ENCODE data around the gene TBC1D2B. TPM values are rescaled to one million over a fixed set of nuclear protein-coding genes. Genes with fewer than 3 reads are reported as not detected.
"Not testable (repeated sequence)": the region's sequence is repeated elsewhere in the genome, so short reads cannot be mapped to it uniquely, and the experiment has no call there.

The TBC1D2B gene
- total and polyA plus RNA-seq, 4 donors = 8.4 to 119 (median 22.0) TPM

DNA sequence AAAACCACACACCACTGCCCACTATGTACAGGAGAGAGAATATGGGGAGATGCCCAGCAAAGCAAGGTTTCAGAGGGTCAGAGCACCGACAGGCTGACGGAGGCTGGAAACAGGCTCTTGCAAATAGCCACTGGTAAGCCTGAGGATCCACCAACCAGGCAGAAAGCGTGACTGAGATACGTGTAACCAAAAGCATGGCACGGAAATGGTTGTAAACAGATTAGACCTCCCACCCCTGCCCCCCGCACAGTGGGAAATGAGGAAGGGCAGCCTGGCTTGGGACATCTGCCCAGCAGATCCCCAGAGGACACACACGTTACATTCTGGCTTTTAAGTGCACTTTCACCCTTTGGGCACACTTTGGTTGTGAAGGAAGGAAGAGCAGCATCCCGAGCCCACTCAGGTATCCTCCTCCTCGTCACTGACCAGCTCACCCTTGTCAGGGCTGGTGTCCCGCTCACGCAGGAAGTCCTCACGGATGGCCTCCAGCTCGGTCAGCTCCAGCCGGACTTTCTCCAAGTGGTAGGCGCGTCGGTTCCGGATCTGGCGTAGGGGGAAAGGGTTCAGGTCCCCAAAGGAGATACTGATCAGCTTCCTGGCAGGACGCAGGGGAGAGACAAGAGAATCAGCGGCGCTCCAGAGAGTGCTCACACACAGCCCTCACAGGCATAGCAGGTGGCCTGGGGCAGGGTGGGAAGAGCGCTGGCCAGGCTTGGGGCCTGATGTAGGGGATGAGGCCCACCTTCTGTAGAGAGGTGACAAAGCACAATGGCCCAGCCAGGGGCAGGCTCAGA, 79.6 kb downstream of the TBC1D2B start:
- not testable (repeated sequence) for H3K9me3 ChIP-seq (ENCODE audit: control insufficient read depth in 4 of 4, low read length in 3 of 4); H3K4me3 ChIP-seq (ENCODE audit: low read depth in 1 of 3, low read length in 3 of 3); H3K27ac ChIP-seq (ENCODE audit: low read depth in 1 of 2, low read length in 2 of 2); DNase-seq (ENCODE audit: low spot score); H3K27me3 ChIP-seq (ENCODE audit: control insufficient read depth in 4 of 4, insufficient read depth in 4 of 4, low read length in 3 of 4); H3K9ac ChIP-seq (ENCODE audit: low read depth in 1 of 2, low read length in 2 of 2)
- peaks cover 14 to 33% (median 31%) of the 10 kb centered on the region in 4 donors for H3K36me3 ChIP-seq (ENCODE audit: control insufficient read depth in 4 of 4, insufficient read depth in 3 of 4, low read depth in 1 of 4, low read length in 3 of 4)
- 95% methylated on average over 23 of the region's 23 CpGs for WGBS
- peaks cover 8 to 19% (median 13%) of the 10 kb centered on the region in 4 donors for H3K4me1 ChIP-seq (ENCODE audit: control insufficient read depth in 4 of 4, insufficient read depth in 4 of 4, low read length in 3 of 4)

DNA sequence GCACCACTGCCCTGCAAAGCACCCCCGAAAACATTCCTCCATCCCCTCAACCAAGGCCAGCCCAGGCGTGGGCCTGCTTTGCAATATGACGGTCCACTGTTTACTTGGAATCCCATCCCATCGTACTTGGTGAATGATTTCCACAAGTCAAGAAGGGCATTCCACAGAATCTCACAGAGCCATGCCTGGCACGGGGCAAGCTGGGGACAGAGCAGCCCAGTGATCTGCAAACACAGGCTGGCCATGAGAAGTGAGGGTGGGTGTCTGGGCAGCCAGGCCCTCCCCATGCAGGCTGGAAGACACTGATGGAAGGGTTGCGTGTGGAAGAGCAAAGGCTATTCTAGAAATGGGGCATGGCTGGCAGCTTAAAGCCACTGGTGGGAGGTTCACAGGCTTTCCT, 80.3 kb downstream of the TBC1D2B start:
- H3K36me3 ChIP-seq (ENCODE audit: control insufficient read depth in 4 of 4, insufficient read depth in 3 of 4, low read depth in 1 of 4, low read length in 3 of 4) = peaks cover 14 to 30% (median 25%) of the 10 kb centered on the region in 4 donors
- not testable (repeated sequence) for H3K27me3 ChIP-seq (ENCODE audit: control insufficient read depth in 4 of 4, insufficient read depth in 4 of 4, low read length in 3 of 4); H3K4me3 ChIP-seq (ENCODE audit: low read depth in 1 of 3, low read length in 3 of 3); H3K27ac ChIP-seq (ENCODE audit: low read depth in 1 of 2, low read length in 2 of 2); DNase-seq (ENCODE audit: low spot score); H3K9me3 ChIP-seq (ENCODE audit: control insufficient read depth in 4 of 4, low read length in 3 of 4); H3K9ac ChIP-seq (ENCODE audit: low read depth in 1 of 2, low read length in 2 of 2)
- peaks cover 11 to 22% (median 14%) of the 10 kb centered on the region in 4 donors for H3K4me1 ChIP-seq (ENCODE audit: control insufficient read depth in 4 of 4, insufficient read depth in 4 of 4, low read length in 3 of 4)
- WGBS = 95% methylated on average over 6 of the region's 6 CpGs

GRCh38 chr15:77996713-77997171, 80.8 kb downstream of the TBC1D2B start:
- not testable (repeated sequence) for H3K9me3 ChIP-seq (ENCODE audit: control insufficient read depth in 4 of 4, low read length in 3 of 4); H3K27ac ChIP-seq (ENCODE audit: low read depth in 1 of 2, low read length in 2 of 2); H3K9ac ChIP-seq (ENCODE audit: low read depth in 1 of 2, low read length in 2 of 2); DNase-seq (ENCODE audit: low spot score); H3K4me3 ChIP-seq (ENCODE audit: low read depth in 1 of 3, low read length in 3 of 3); H3K27me3 ChIP-seq (ENCODE audit: control insufficient read depth in 4 of 4, insufficient read depth in 4 of 4, low read length in 3 of 4)
- WGBS = 83% methylated on average over 4 of the region's 4 CpGs
- Histone ChIP-seq H3K4me1 (ENCODE audit: control insufficient read depth in 4 of 4, insufficient read depth in 4 of 4, low read length in 3 of 4) (peaks cover 11 to 27% (median 14%) of the 10 kb centered on the region in 4 donors), H3K36me3 (ENCODE audit: control insufficient read depth in 4 of 4, insufficient read depth in 3 of 4, low read depth in 1 of 4, low read length in 3 of 4) (peaks cover 14 to 30% (median 23%) of the 10 kb centered on the region in 4 donors)

GRCh38 chr15:77996226-77996625, 81.3 kb downstream of the TBC1D2B start:
- 84% methylated on average over 8 of the region's 8 CpGs for WGBS

DNA sequence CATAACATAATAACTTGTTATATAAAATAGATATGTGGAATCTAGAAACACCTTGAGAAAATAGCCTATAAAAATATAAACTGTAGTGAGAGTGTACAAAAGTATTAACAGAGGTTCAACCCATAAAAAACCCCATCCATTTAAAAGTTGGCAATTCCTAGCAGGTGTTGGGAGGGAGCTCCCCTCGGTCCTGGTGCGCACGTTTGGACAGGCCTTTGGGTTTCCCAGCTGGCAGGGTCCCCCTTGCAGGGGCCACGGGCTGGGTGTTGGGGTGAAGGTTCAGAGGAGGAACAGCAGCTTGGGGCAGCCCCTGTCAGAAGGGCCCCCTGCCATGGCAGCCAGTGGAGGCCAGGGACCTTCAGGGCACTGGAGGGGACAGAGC, 82.0 kb downstream of the TBC1D2B start:
- H3K9ac ChIP-seq (ENCODE audit: low read depth in 1 of 2, low read length in 2 of 2); H3K4me3 ChIP-seq (ENCODE audit: low read depth in 1 of 3, low read length in 3 of 3); H3K27ac ChIP-seq (ENCODE audit: low read depth in 1 of 2, low read length in 2 of 2); H3K27me3 ChIP-seq (ENCODE audit: control insufficient read depth in 4 of 4, insufficient read depth in 4 of 4, low read length in 3 of 4); DNase-seq (ENCODE audit: low spot score); H3K9me3 ChIP-seq (ENCODE audit: control insufficient read depth in 4 of 4, low read length in 3 of 4): not testable (repeated sequence)
- peaks cover 11 to 26% (median 19%) of the 10 kb centered on the region in 4 donors for H3K36me3 ChIP-seq (ENCODE audit: control insufficient read depth in 4 of 4, insufficient read depth in 3 of 4, low read depth in 1 of 4, low read length in 3 of 4)
- WGBS = 90% methylated on average over 4 of the region's 4 CpGs
- H3K4me1 ChIP-seq (ENCODE audit: control insufficient read depth in 4 of 4, insufficient read depth in 4 of 4, low read length in 3 of 4) = peaks cover 6 to 23% (median 13%) of the 10 kb centered on the region in 4 donors

More at GRCh38 chr15:77996226-77996625, 81.3 kb downstream of the TBC1D2B start:
- H3K27ac ChIP-seq (ENCODE audit: low read depth in 1 of 2, low read length in 2 of 2); H3K4me3 ChIP-seq (ENCODE audit: low read depth in 1 of 3, low read length in 3 of 3); DNase-seq (ENCODE audit: low spot score); H3K27me3 ChIP-seq (ENCODE audit: control insufficient read depth in 4 of 4, insufficient read depth in 4 of 4, low read length in 3 of 4); H3K9ac ChIP-seq (ENCODE audit: low read depth in 1 of 2, low read length in 2 of 2); H3K9me3 ChIP-seq (ENCODE audit: control insufficient read depth in 4 of 4, low read length in 3 of 4): not testable (repeated sequence)
- Histone ChIP-seq H3K36me3 (ENCODE audit: control insufficient read depth in 4 of 4, insufficient read depth in 3 of 4, low read depth in 1 of 4, low read length in 3 of 4) (peaks cover 13 to 26% (median 20%) of the 10 kb centered on the region in 4 donors), H3K4me1 (ENCODE audit: control insufficient read depth in 4 of 4, insufficient read depth in 4 of 4, low read length in 3 of 4) (peaks cover 10 to 25% (median 13%) of the 10 kb centered on the region in 4 donors)

- not testable (repeated sequence) for H3K27ac ChIP-seq (ENCODE audit: low read depth in 1 of 2, low read length in 2 of 2); H3K27me3 ChIP-seq (ENCODE audit: control insufficient read depth in 4 of 4, insufficient read depth in 4 of 4, low read length in 3 of 4); H3K4me3 ChIP-seq (ENCODE audit: low read depth in 1 of 3, low read length in 3 of 3); H3K9me3 ChIP-seq (ENCODE audit: control insufficient read depth in 4 of 4, low read length in 3 of 4); H3K9ac ChIP-seq (ENCODE audit: low read depth in 1 of 2, low read length in 2 of 2); DNase-seq (ENCODE audit: low spot score)
- WGBS = 90% methylated on average over 15 of the region's 15 CpGs
- peaks cover 4 to 19% (median 12%) of the 10 kb centered on the region in 4 donors for H3K4me1 ChIP-seq (ENCODE audit: control insufficient read depth in 4 of 4, insufficient read depth in 4 of 4, low read length in 3 of 4)
- H3K36me3 ChIP-seq (ENCODE audit: control insufficient read depth in 4 of 4, insufficient read depth in 3 of 4, low read depth in 1 of 4, low read length in 3 of 4) = peaks cover 11 to 26% (median 19%) of the 10 kb centered on the region in 4 donors
Observed at GRCh38 chr15:77994893-77995536, 82.5 kb downstream of the TBC1D2B start.

GRCh38 chr15:77993970-77994693, 83.4 kb downstream of the TBC1D2B start:
- H3K9ac ChIP-seq (ENCODE audit: low read depth in 1 of 2, low read length in 2 of 2); DNase-seq (ENCODE audit: low spot score); H3K27me3 ChIP-seq (ENCODE audit: control insufficient read depth in 4 of 4, insufficient read depth in 4 of 4, low read length in 3 of 4); H3K4me3 ChIP-seq (ENCODE audit: low read depth in 1 of 3, low read length in 3 of 3); H3K9me3 ChIP-seq (ENCODE audit: control insufficient read depth in 4 of 4, low read length in 3 of 4): not testable (repeated sequence)
- H3K27ac ChIP-seq (ENCODE audit: low read depth in 1 of 2, low read length in 2 of 2) = peak overlapping the region; percentile 41 to 42
- WGBS = 77% methylated on average over 18 of the region's 18 CpGs
- H3K36me3 ChIP-seq (ENCODE audit: control insufficient read depth in 4 of 4, insufficient read depth in 3 of 4, low read depth in 1 of 4, low read length in 3 of 4) = peaks cover 8 to 26% (median 18%) of the 10 kb centered on the region in 4 donors
- H3K4me1 ChIP-seq (ENCODE audit: control insufficient read depth in 4 of 4, insufficient read depth in 4 of 4, low read length in 3 of 4) = peaks cover 4 to 17% (median 11%) of the 10 kb centered on the region in 4 donors

Data from liver (tissue), 9 donors.